ENCODE data around the gene SPEM1. TPM values are rescaled to one million over a fixed set of nuclear protein-coding genes. Genes with fewer than 3 reads are reported as not detected.

SPEM1 gene
- total and polyA plus RNA-seq, 4 donors, result not detected

GRCh38 chr17:7438656-7439460 lies 18.7 kb downstream of the SPEM1 start:
- H3K9me3 ChIP-seq (ENCODE audit: control insufficient read depth in 4 of 4, low read length in 3 of 4), result no peaks in the 10 kb centered on the region
- TF ChIP-seq, protein P1, sequence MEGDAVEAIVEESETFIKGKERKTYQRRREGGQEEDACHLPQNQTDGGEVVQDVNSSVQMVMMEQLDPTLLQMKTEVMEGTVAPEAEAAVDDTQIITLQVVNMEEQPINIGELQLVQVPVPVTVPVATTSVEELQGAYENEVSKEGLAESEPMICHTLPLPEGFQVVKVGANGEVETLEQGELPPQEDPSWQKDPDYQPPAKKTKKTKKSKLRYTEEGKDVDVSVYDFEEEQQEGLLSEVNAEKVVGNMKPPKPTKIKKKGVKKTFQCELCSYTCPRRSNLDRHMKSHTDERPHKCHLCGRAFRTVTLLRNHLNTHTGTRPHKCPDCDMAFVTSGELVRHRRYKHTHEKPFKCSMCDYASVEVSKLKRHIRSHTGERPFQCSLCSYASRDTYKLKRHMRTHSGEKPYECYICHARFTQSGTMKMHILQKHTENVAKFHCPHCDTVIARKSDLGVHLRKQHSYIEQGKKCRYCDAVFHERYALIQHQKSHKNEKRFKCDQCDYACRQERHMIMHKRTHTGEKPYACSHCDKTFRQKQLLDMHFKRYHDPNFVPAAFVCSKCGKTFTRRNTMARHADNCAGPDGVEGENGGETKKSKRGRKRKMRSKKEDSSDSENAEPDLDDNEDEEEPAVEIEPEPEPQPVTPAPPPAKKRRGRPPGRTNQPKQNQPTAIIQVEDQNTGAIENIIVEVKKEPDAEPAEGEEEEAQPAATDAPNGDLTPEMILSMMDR (IDR thresholded peaks at IDR 0.05; ENCODE audit: low read depth, low read length, missing input control), result no peak
- TF ChIP-seq RXRA (IDR thresholded peaks at IDR 0.05), result no peak
- no peak for TF ChIP-seq YY1 (IDR thresholded peaks at IDR 0.05)
- TF ChIP-seq ZBTB33 (IDR thresholded peaks at IDR 0.05), result no peak
- no peak for TF ChIP-seq GABPA (IDR thresholded peaks at IDR 0.05 in 1 of 2, conservative IDR thresholded peaks at IDR 0.05 in 1 of 2)
- DNase-seq (ENCODE audit: low spot score), result no peak
- no peak overlapping the region for H3K9ac ChIP-seq (ENCODE audit: low read depth in 1 of 2, low read length in 2 of 2)
- WGBS, result 65% methylated on average over 11 of the region's 11 CpGs
- H3K27me3 ChIP-seq (ENCODE audit: control insufficient read depth in 4 of 4, insufficient read depth in 4 of 4, low read length in 3 of 4), result peaks cover 0 to 3% (median 0%) of the 10 kb centered on the region in 4 donors
- H3K4me1 ChIP-seq (ENCODE audit: control insufficient read depth in 4 of 4, insufficient read depth in 4 of 4, low read length in 3 of 4), result peaks cover 20 to 48% (median 39%) of the 10 kb centered on the region in 4 donors
- H3K4me3 ChIP-seq (ENCODE audit: low read depth in 1 of 3, low read length in 3 of 3), result peak overlapping the region in 1 of 3 donors; percentile 26
- H3K27ac ChIP-seq (ENCODE audit: low read depth in 1 of 2, low read length in 2 of 2), result no peak overlapping the region
- H3K36me3 ChIP-seq (ENCODE audit: control insufficient read depth in 4 of 4, insufficient read depth in 3 of 4, low read depth in 1 of 4, low read length in 3 of 4), result no peaks in the 10 kb centered on the region

DNA sequence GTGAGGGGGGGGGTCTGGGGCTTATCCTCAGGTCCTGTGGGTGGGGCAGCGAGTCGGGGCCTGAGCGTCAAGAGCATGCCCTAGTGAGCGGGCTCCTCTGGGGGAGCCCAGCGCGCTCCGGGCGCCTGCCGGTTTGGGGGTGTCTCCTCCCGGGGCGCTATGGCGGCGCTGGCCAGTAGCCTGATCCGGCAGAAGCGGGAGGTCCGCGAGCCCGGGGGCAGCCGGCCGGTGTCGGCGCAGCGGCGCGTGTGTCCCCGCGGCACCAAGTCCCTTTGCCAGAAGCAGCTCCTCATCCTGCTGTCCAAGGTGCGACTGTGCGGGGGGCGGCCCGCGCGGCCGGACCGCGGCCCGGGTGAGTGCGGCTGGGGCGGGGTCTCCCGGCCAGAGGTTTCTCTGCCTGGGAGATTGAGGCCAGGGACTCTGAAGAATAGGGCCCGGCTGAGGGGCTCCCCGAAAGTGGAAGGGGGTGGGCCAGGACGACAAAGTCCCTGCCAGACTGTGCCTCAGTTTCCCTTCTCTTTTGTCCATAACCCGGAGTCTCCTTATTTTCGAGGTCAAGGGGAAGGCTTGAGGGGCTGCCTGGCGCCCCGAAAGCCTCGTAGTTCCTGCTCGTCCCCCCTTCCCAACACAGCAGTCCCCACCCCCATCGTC lies 19.5 kb downstream of the SPEM1 start, which contains the start of gene FGF11:
Gene FGF11, plus strand, starts transcription at position 51 of the 651 bp plus-strand sequence. Its CDS starts 109 bp downstream, at position 160.
- WGBS, result 11% methylated on average over 50 of the region's 50 CpGs

More for the DNA sequence above, 19.5 kb downstream of the SPEM1 start, which contains the start of gene FGF11:
- no peak for DNase-seq (ENCODE audit: low spot score)
- TF ChIP-seq SP1 (IDR thresholded peaks at IDR 0.05) (no peak), GABPA (IDR thresholded peaks at IDR 0.05 in 1 of 2, conservative IDR thresholded peaks at IDR 0.05 in 1 of 2) (no peak), FOXA2 (IDR thresholded peaks at IDR 0.05) (no peak), RAD21 (IDR thresholded peaks at IDR 0.05) (no peak), JUND (IDR thresholded peaks at IDR 0.05) (no peak), REST (IDR thresholded peaks at IDR 0.05) (no peak), TAF1 (conservative IDR thresholded peaks at IDR 0.05) (no peak), HNF4G (IDR thresholded peaks at IDR 0.05) (no peak), NR2F2 (IDR thresholded peaks at IDR 0.05) (no peak)
- TF ChIP-seq, protein P2, sequence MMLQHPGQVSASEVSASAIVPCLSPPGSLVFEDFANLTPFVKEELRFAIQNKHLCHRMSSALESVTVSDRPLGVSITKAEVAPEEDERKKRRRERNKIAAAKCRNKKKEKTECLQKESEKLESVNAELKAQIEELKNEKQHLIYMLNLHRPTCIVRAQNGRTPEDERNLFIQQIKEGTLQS (IDR thresholded peaks at IDR 0.05), result no peak
- Histone ChIP-seq H3K9ac (ENCODE audit: low read depth in 1 of 2, low read length in 2 of 2) (no peak within 1 kb of the TSS), H3K4me1 (ENCODE audit: control insufficient read depth in 4 of 4, insufficient read depth in 4 of 4, low read length in 3 of 4) (peaks cover 23 to 54% (median 45%) of the 10 kb centered on the region in 4 donors), H3K36me3 (ENCODE audit: control insufficient read depth in 4 of 4, insufficient read depth in 3 of 4, low read depth in 1 of 4, low read length in 3 of 4) (no peaks in the 10 kb centered on the region), H3K27ac (ENCODE audit: low read depth in 1 of 2, low read length in 2 of 2) (no peak within 1 kb of the TSS), H3K27me3 (ENCODE audit: control insufficient read depth in 4 of 4, insufficient read depth in 4 of 4, low read length in 3 of 4) (peaks cover 0 to 3% (median 0%) of the 10 kb centered on the region in 4 donors), H3K4me3 (ENCODE audit: low read depth in 1 of 3, low read length in 3 of 3) (peak within 1 kb of the TSS; percentile 26 to 30 (median 28)), H3K9me3 (ENCODE audit: control insufficient read depth in 4 of 4, low read length in 3 of 4) (no peaks in the 10 kb centered on the region)
